Spleen (tissue), 7 donors: ENCODE data around the gene NOLC1.

ENCODE experiments used
- CTCF ChIP-seq, 11 experiments: fragments of 200-600 bp in 7 of 11; fragments of 450-650 bp in 4 of 11; sonication (generic) in 4 of 11; IDR thresholded peaks in 8 of 11; conservative IDR thresholded peaks in 3 of 11; 1 replicate in 7 of 11; 2 replicates in 4 of 11; pipeline versions ENCODE4 v1.4.0 to v1.8.0; 2016 to 2021; ENCODE audit warnings: antibody characterized with exemption in 11 of 11, inconsistent platforms in 4 of 11, mild to moderate bottlenecking in 1 of 11
- POLR2AphosphoS5 ChIP-seq, 3 donors: sonication (generic); formaldehyde crosslinking; IDR thresholded peaks; one replicate each; pipeline ENCODE4 v1.5.1; 2017; ENCODE audit warnings: antibody characterized with exemption in 3 of 3
- donor health status: DM: no; HTN: no; CAD: no; lungs with moderate emphysema.
- donor health status: DM: no; HTN: no; CAD: no.
- donor health status: DM: no; HTN: no; CAD: no.

GRCh38 chr10:102157224-102157623, 5.0 kb downstream of the NOLC1 start:
- no peak for TF ChIP-seq CTCF (IDR thresholded peaks at IDR 0.05 in 8 of 11, conservative IDR thresholded peaks at IDR 0.05 in 3 of 11)
- TF ChIP-seq POLR2AphosphoS5 (IDR thresholded peaks at IDR 0.05), result no peak
